Measurements from ENCODE around the gene MCTP1. TPM values are rescaled to one million over a fixed set of nuclear protein-coding genes. Genes with fewer than 3 reads are reported as not detected.

MCTP1 gene
- total and polyA plus RNA-seq, 4 donors: 8.2 to 54.6 (median 12.3) TPM

GRCh38 chr5:95078868-95079267 is 206.0 kb downstream of the MCTP1 start:
- H3K27me3 ChIP-seq (ENCODE audit: control insufficient read depth, insufficient read depth, low read length): no peaks in the 10 kb centered on the region
- H3K27ac ChIP-seq (ENCODE audit: low read depth, low read length): no peak overlapping the region
- no CpG with 5 or more reads among the region's 2 CpGs for WGBS (ENCODE audit: insufficient coverage)
- no peaks in the 10 kb centered on the region for H3K4me1 ChIP-seq (ENCODE audit: control insufficient read depth, insufficient read depth, low read length)
- no peaks in the 10 kb centered on the region for H3K9me3 ChIP-seq (ENCODE audit: control insufficient read depth, insufficient read depth, low read length)
- no peaks in the 10 kb centered on the region for H3K36me3 ChIP-seq (ENCODE audit: control insufficient read depth, insufficient read depth, low read length)
- H3K4me3 ChIP-seq (ENCODE audit: low read depth, low read length): no peak overlapping the region
- DNase-seq (ENCODE audit: low read depth in 4 of 6, low spot score in 6 of 6): no peak

- Histone ChIP-seq H3K27me3 (ENCODE audit: control insufficient read depth, insufficient read depth, low read length) (no peaks in the 10 kb centered on the region), H3K36me3 (ENCODE audit: control insufficient read depth, insufficient read depth, low read length) (no peaks in the 10 kb centered on the region), H3K9me3 (ENCODE audit: control insufficient read depth, insufficient read depth, low read length) (no peaks in the 10 kb centered on the region), H3K4me1 (ENCODE audit: control insufficient read depth, insufficient read depth, low read length) (no peaks in the 10 kb centered on the region), H3K27ac (ENCODE audit: low read depth, low read length) (no peak overlapping the region), H3K4me3 (ENCODE audit: low read depth, low read length) (no peak overlapping the region)
- DNase-seq (ENCODE audit: low read depth in 4 of 6, low spot score in 6 of 6): no peak
- no CpG with 5 or more reads among the region's 8 CpGs for WGBS (ENCODE audit: insufficient coverage)
Observed at GRCh38 chr5:95076395-95077185, 208.3 kb downstream of the MCTP1 start.

- H3K27me3 ChIP-seq (ENCODE audit: control insufficient read depth, insufficient read depth, low read length): no peaks in the 10 kb centered on the region
Observed at GRCh38 chr5:95075111-95075510, 209.8 kb downstream of the MCTP1 start.

GRCh38 chr5:95072281-95072680 is 212.6 kb downstream of the MCTP1 start:
- Histone ChIP-seq H3K36me3 (ENCODE audit: control insufficient read depth, insufficient read depth, low read length) (no peaks in the 10 kb centered on the region), H3K4me3 (ENCODE audit: low read depth, low read length) (no peak overlapping the region), H3K4me1 (ENCODE audit: control insufficient read depth, insufficient read depth, low read length) (no peaks in the 10 kb centered on the region), H3K27me3 (ENCODE audit: control insufficient read depth, insufficient read depth, low read length) (no peaks in the 10 kb centered on the region), H3K9me3 (ENCODE audit: control insufficient read depth, insufficient read depth, low read length) (no peaks in the 10 kb centered on the region), H3K27ac (ENCODE audit: low read depth, low read length) (no peak overlapping the region)
- DNase-seq (ENCODE audit: low read depth in 4 of 6, low spot score in 6 of 6): peak in 1 of 6 donors; percentile 30

More at GRCh38 chr5:95075111-95075510, 209.8 kb downstream of the MCTP1 start:
- no peak for DNase-seq (ENCODE audit: low read depth in 4 of 6, low spot score in 6 of 6)
- H3K27ac ChIP-seq (ENCODE audit: low read depth, low read length): no peak overlapping the region
- H3K9me3 ChIP-seq (ENCODE audit: control insufficient read depth, insufficient read depth, low read length): no peaks in the 10 kb centered on the region
- WGBS (ENCODE audit: insufficient coverage): no CpG with 5 or more reads among the region's 1 CpG
- no peaks in the 10 kb centered on the region for H3K4me1 ChIP-seq (ENCODE audit: control insufficient read depth, insufficient read depth, low read length)
- no peak overlapping the region for H3K4me3 ChIP-seq (ENCODE audit: low read depth, low read length)
- no peaks in the 10 kb centered on the region for H3K36me3 ChIP-seq (ENCODE audit: control insufficient read depth, insufficient read depth, low read length)

DNA sequence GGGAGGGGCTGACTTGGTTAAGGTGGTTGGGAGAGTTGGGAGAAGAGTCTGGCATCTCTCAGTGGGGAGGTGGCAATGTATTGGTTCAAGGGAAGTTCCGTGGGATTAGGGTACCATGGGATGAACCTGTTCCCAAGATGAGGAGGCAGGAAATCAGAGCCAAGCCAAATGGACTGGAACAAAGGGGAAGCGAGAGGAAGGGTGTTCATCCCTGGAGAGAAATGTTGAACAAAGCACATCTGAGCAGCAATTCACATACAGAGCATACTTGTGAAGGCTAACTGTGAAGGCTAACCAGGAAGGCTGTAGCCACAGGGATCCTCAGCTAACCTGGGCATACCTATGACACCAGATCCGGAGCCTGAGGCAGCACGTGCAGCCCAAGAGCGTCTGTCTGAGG is 214.0 kb downstream of the MCTP1 start:
- no peak for DNase-seq (ENCODE audit: low read depth in 4 of 6, low spot score in 6 of 6)
- H3K27ac ChIP-seq (ENCODE audit: low read depth, low read length): no peak overlapping the region
- 90% methylated on average over 5 of the region's 5 CpGs for WGBS (ENCODE audit: insufficient coverage)
- H3K27me3 ChIP-seq (ENCODE audit: control insufficient read depth, insufficient read depth, low read length): no peaks in the 10 kb centered on the region
- H3K4me3 ChIP-seq (ENCODE audit: low read depth, low read length): no peak overlapping the region
- H3K9me3 ChIP-seq (ENCODE audit: control insufficient read depth, insufficient read depth, low read length): no peaks in the 10 kb centered on the region
- H3K36me3 ChIP-seq (ENCODE audit: control insufficient read depth, insufficient read depth, low read length): no peaks in the 10 kb centered on the region
- H3K4me1 ChIP-seq (ENCODE audit: control insufficient read depth, insufficient read depth, low read length): no peaks in the 10 kb centered on the region

GRCh38 chr5:95070453-95070852 is 214.4 kb downstream of the MCTP1 start:
- DNase-seq (ENCODE audit: low read depth in 4 of 6, low spot score in 6 of 6): no peak
- no peaks in the 10 kb centered on the region for H3K9me3 ChIP-seq (ENCODE audit: control insufficient read depth, insufficient read depth, low read length)
- no peak overlapping the region for H3K27ac ChIP-seq (ENCODE audit: low read depth, low read length)
- no peaks in the 10 kb centered on the region for H3K27me3 ChIP-seq (ENCODE audit: control insufficient read depth, insufficient read depth, low read length)
- H3K4me3 ChIP-seq (ENCODE audit: low read depth, low read length): no peak overlapping the region
- no peaks in the 10 kb centered on the region for H3K36me3 ChIP-seq (ENCODE audit: control insufficient read depth, insufficient read depth, low read length)
- WGBS (ENCODE audit: insufficient coverage): 96% methylated on average over 2 of the region's 2 CpGs
- no peaks in the 10 kb centered on the region for H3K4me1 ChIP-seq (ENCODE audit: control insufficient read depth, insufficient read depth, low read length)

GRCh38 chr5:95069948-95070347 is 214.9 kb downstream of the MCTP1 start:
- no peaks in the 10 kb centered on the region for H3K4me1 ChIP-seq (ENCODE audit: control insufficient read depth, insufficient read depth, low read length)
- no peaks in the 10 kb centered on the region for H3K9me3 ChIP-seq (ENCODE audit: control insufficient read depth, insufficient read depth, low read length)
- DNase-seq (ENCODE audit: low read depth in 4 of 6, low spot score in 6 of 6): no peak
- WGBS (ENCODE audit: insufficient coverage): no CpG with 5 or more reads among the region's 5 CpGs
- H3K36me3 ChIP-seq (ENCODE audit: control insufficient read depth, insufficient read depth, low read length): no peaks in the 10 kb centered on the region
- H3K4me3 ChIP-seq (ENCODE audit: low read depth, low read length): no peak overlapping the region
- no peak overlapping the region for H3K27ac ChIP-seq (ENCODE audit: low read depth, low read length)
- no peaks in the 10 kb centered on the region for H3K27me3 ChIP-seq (ENCODE audit: control insufficient read depth, insufficient read depth, low read length)

GRCh38 chr5:95069021-95069420 is 215.9 kb downstream of the MCTP1 start:
- WGBS (ENCODE audit: insufficient coverage): no CpG with 5 or more reads among the region's 2 CpGs
- Histone ChIP-seq H3K4me1 (ENCODE audit: control insufficient read depth, insufficient read depth, low read length) (no peaks in the 10 kb centered on the region), H3K36me3 (ENCODE audit: control insufficient read depth, insufficient read depth, low read length) (no peaks in the 10 kb centered on the region), H3K27ac (ENCODE audit: low read depth, low read length) (no peak overlapping the region), H3K4me3 (ENCODE audit: low read depth, low read length) (no peak overlapping the region), H3K27me3 (ENCODE audit: control insufficient read depth, insufficient read depth, low read length) (no peaks in the 10 kb centered on the region), H3K9me3 (ENCODE audit: control insufficient read depth, insufficient read depth, low read length) (no peaks in the 10 kb centered on the region)
- DNase-seq (ENCODE audit: low read depth in 4 of 6, low spot score in 6 of 6): peak in 1 of 6 donors; percentile 29

DNA sequence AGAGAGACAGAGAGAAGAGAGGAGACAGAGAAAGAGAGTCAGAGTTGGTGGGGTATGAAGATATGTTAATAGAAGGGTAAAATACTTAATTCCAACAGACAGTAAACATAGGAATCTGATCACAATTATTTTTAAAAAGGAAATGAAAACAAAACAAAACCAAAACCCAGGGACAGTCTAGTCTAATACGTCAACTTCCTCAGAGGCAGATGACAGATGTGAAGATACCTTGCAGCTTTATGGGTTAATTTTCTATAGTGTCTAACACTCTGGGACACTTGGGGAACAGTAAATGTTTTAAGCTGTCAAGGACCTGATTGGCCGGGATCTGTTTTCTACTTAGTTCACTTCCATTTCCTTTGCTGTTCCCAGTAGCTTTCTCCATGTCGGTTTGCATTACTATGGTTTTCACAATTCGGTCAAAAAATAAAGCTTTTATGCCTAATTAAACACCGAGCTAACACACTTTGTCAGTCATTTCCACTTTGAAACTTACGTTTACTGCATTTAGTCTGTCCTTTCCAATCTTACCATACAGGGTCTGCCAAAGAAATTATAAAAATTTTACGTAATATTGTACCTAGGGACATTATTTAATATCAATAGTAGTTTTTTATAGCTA is 216.5 kb downstream of the MCTP1 start:
- Histone ChIP-seq H3K27ac (ENCODE audit: low read depth, low read length) (no peak overlapping the region), H3K9me3 (ENCODE audit: control insufficient read depth, insufficient read depth, low read length) (no peaks in the 10 kb centered on the region), H3K27me3 (ENCODE audit: control insufficient read depth, insufficient read depth, low read length) (no peaks in the 10 kb centered on the region), H3K4me1 (ENCODE audit: control insufficient read depth, insufficient read depth, low read length) (no peaks in the 10 kb centered on the region), H3K4me3 (ENCODE audit: low read depth, low read length) (no peak overlapping the region), H3K36me3 (ENCODE audit: control insufficient read depth, insufficient read depth, low read length) (no peaks in the 10 kb centered on the region)
- peak in 1 of 6 donors; percentile 5 for DNase-seq (ENCODE audit: low read depth in 4 of 6, low spot score in 6 of 6)
- WGBS (ENCODE audit: insufficient coverage): 75% methylated on average over 4 of the region's 7 CpGs

- no peak overlapping the region for H3K4me3 ChIP-seq (ENCODE audit: low read depth, low read length)
Observed at GRCh38 chr5:95066048-95066447, 218.8 kb downstream of the MCTP1 start.

More at GRCh38 chr5:95066048-95066447, 218.8 kb downstream of the MCTP1 start:
- no peak for DNase-seq (ENCODE audit: low read depth in 4 of 6, low spot score in 6 of 6)
- H3K27me3 ChIP-seq (ENCODE audit: control insufficient read depth, insufficient read depth, low read length): no peaks in the 10 kb centered on the region
- no CpG with 5 or more reads among the region's 1 CpG for WGBS (ENCODE audit: insufficient coverage)
- no peaks in the 10 kb centered on the region for H3K4me1 ChIP-seq (ENCODE audit: control insufficient read depth, insufficient read depth, low read length)
- H3K36me3 ChIP-seq (ENCODE audit: control insufficient read depth, insufficient read depth, low read length): no peaks in the 10 kb centered on the region
- no peak overlapping the region for H3K27ac ChIP-seq (ENCODE audit: low read depth, low read length)
- no peaks in the 10 kb centered on the region for H3K9me3 ChIP-seq (ENCODE audit: control insufficient read depth, insufficient read depth, low read length)

Measured in spinal cord (tissue), 10 donors.